ENCODE measurements around the gene ATP5MK. TPM values are rescaled to one million over a fixed set of nuclear protein-coding genes. Genes with fewer than 3 reads are reported as not detected.

ATP5MK gene
- total RNA-seq, 2 donors from 2014 or later = 554 to 1,203 TPM

GRCh38 chr10:103429647-103430046 is 33.4 kb upstream of the ATP5MK start:
- no peaks in the 10 kb centered on the region for H3K9me3 ChIP-seq
- H3K4me1 ChIP-seq = no peaks in the 10 kb centered on the region
- no peaks in the 10 kb centered on the region for H3K27me3 ChIP-seq
- DNase-seq (ENCODE audit: low spot score) = no peak
- TF ChIP-seq CTCF (IDR thresholded peaks at IDR 0.05) = no peak
- peaks cover 72% of the 10 kb centered on the region for H3K36me3 ChIP-seq
- no peak overlapping the region for H3K4me3 ChIP-seq
- H3K27ac ChIP-seq = no peak overlapping the region

GRCh38 chr10:103428989-103429643 is 32.8 kb upstream of the ATP5MK start:
- peaks cover 73% of the 10 kb centered on the region for H3K36me3 ChIP-seq

GRCh38 chr10:103427866-103428265 is 31.6 kb upstream of the ATP5MK start:
- H3K9me3 ChIP-seq = no peaks in the 10 kb centered on the region
- no peak overlapping the region for H3K4me3 ChIP-seq
- no peaks in the 10 kb centered on the region for H3K27me3 ChIP-seq
- no peaks in the 10 kb centered on the region for H3K4me1 ChIP-seq
- TF ChIP-seq CTCF (IDR thresholded peaks at IDR 0.05) = no peak
- H3K27ac ChIP-seq = no peak overlapping the region
- peaks cover 76% of the 10 kb centered on the region for H3K36me3 ChIP-seq
- DNase-seq (ENCODE audit: low spot score) = no peak

More at GRCh38 chr10:103428989-103429643, 32.8 kb upstream of the ATP5MK start:
- H3K4me3 ChIP-seq = no peak overlapping the region
- H3K4me1 ChIP-seq = no peaks in the 10 kb centered on the region
- H3K9me3 ChIP-seq = no peaks in the 10 kb centered on the region
- no peaks in the 10 kb centered on the region for H3K27me3 ChIP-seq
- no peak for DNase-seq (ENCODE audit: low spot score)
- H3K27ac ChIP-seq = no peak overlapping the region
- no peak for TF ChIP-seq CTCF (IDR thresholded peaks at IDR 0.05)

GRCh38 chr10:103423748-103424147 is 27.5 kb upstream of the ATP5MK start:
- H3K4me1 ChIP-seq = no peaks in the 10 kb centered on the region
- no peak for TF ChIP-seq CTCF (IDR thresholded peaks at IDR 0.05)
- H3K27ac ChIP-seq = no peak overlapping the region
- no peaks in the 10 kb centered on the region for H3K9me3 ChIP-seq
- DNase-seq (ENCODE audit: low spot score) = no peak
- peaks cover 88% of the 10 kb centered on the region for H3K36me3 ChIP-seq
- no peak overlapping the region for H3K4me3 ChIP-seq
- H3K27me3 ChIP-seq = no peaks in the 10 kb centered on the region

- Histone ChIP-seq H3K4me1 (no peaks in the 10 kb centered on the region), H3K36me3 (peaks cover 96% of the 10 kb centered on the region), H3K27ac (no peak overlapping the region), H3K27me3 (no peaks in the 10 kb centered on the region), H3K4me3 (no peak overlapping the region), H3K9me3 (no peaks in the 10 kb centered on the region)
- no peak for TF ChIP-seq CTCF (IDR thresholded peaks at IDR 0.05)
- no peak for DNase-seq (ENCODE audit: low spot score)
Observed at GRCh38 chr10:103419101-103419500, 22.8 kb upstream of the ATP5MK start.

- no peaks in the 10 kb centered on the region for H3K4me1 ChIP-seq
- no peaks in the 10 kb centered on the region for H3K9me3 ChIP-seq
- H3K4me3 ChIP-seq = no peak overlapping the region
- no peak for DNase-seq (ENCODE audit: low spot score)
- H3K36me3 ChIP-seq = peaks cover 96% of the 10 kb centered on the region
- H3K27me3 ChIP-seq = no peaks in the 10 kb centered on the region
- TF ChIP-seq CTCF (IDR thresholded peaks at IDR 0.05) = no peak
- H3K27ac ChIP-seq = no peak overlapping the region
Observed at GRCh38 chr10:103417601-103418000, 21.3 kb upstream of the ATP5MK start.

All from right atrium auricular region (tissue), 2 donors.